ENCODE measurements around the gene HK2. TPM values are rescaled to one million over a fixed set of nuclear protein-coding genes. Genes with fewer than 3 reads are reported as not detected.

HK2 gene
- total RNA-seq, 2 experiments from 2014 or later, result 7.7 to 8.9 TPM

GRCh38 chr2:74919827-74920226, 85.9 kb downstream of the HK2 start:
- peaks cover 10% of the 10 kb centered on the region for H3K27me3 Mint-ChIP-seq
- Histone ChIP-seq H3K27me3 (ENCODE audit: control insufficient read depth in 1 of 2, insufficient read depth in 2 of 2, low read length in 2 of 2) (peaks cover 0 to 7% of the 10 kb centered on the region in 2 experiments), H3K4me1 (ENCODE audit: insufficient read depth, low read length) (peaks cover 13% of the 10 kb centered on the region), H3K36me3 (ENCODE audit: insufficient read depth, low read length) (no peaks in the 10 kb centered on the region), H3K9me3 (ENCODE audit: control insufficient read depth in 1 of 2, insufficient read depth in 1 of 2, low read length in 2 of 2) (no peaks in the 10 kb centered on the region), H3K27ac (ENCODE audit: low read depth in 1 of 2, low read length in 2 of 2) (no peak overlapping the region), H3K4me3 (ENCODE audit: low read length) (no peak overlapping the region)
- DNase-seq (peak; percentile 58 to 82 (median 65)), ATAC-seq (ENCODE audit: poor library complexity) (peak; percentile 82)
- H3K9me3 Mint-ChIP-seq, result no peaks in the 10 kb centered on the region
- no peak overlapping the region for H3K4me3 Mint-ChIP-seq
- CTCF ChIA-PET, result interaction anchor here (0.7 to 2.0 kb wide), 10 partner anchors 11 to 793 kb away, joined by 3 to 6 read pairs (median 4); no protein-coding TSS in a partner anchor
- POLR2A ChIA-PET, result no interaction called here
- TF ChIP-seq, protein P1, sequence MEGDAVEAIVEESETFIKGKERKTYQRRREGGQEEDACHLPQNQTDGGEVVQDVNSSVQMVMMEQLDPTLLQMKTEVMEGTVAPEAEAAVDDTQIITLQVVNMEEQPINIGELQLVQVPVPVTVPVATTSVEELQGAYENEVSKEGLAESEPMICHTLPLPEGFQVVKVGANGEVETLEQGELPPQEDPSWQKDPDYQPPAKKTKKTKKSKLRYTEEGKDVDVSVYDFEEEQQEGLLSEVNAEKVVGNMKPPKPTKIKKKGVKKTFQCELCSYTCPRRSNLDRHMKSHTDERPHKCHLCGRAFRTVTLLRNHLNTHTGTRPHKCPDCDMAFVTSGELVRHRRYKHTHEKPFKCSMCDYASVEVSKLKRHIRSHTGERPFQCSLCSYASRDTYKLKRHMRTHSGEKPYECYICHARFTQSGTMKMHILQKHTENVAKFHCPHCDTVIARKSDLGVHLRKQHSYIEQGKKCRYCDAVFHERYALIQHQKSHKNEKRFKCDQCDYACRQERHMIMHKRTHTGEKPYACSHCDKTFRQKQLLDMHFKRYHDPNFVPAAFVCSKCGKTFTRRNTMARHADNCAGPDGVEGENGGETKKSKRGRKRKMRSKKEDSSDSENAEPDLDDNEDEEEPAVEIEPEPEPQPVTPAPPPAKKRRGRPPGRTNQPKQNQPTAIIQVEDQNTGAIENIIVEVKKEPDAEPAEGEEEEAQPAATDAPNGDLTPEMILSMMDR (IDR thresholded peaks at IDR 0.05), result peak; percentile 89
- H3K4me1 Mint-ChIP-seq (ENCODE audit: low read depth), result peaks cover 11% of the 10 kb centered on the region
- H3K27ac Mint-ChIP-seq, result no peak overlapping the region
- no peaks in the 10 kb centered on the region for H3K36me3 Mint-ChIP-seq (ENCODE audit: low read depth)
- intact Hi-C loops (cut with DNase I, micrococcal nuclease), result loop anchor here (1.0 to 5.0 kb wide), 5 partner anchors 142 to 708 kb away; no protein-coding TSS in a partner anchor

DNA sequence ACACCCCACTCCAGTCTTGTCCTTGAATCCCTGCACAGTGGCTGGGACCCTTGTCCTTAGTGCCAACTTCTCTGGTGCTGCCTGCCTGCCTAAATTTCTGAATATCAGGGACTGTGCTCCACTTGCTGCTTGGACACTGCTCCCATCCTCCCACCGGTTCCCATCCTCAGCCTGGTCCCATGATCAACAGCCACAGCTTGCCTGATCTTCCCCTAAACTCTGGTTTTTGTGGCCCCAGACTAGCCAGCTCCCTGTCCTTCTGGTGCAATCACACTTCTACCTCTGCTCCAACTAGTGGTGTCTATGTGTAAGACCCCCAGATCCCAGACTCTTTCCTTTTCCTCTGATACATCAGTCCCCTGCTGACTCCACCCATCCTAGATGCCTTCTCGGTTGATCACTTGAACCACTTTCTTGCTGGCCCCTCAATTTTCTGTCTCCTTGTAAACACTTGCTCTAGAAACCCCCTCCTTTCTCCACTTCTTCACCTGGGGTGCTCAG, 87.4 kb downstream of the HK2 start:
- intact Hi-C loops (cut with DNase I, micrococcal nuclease), result loop anchor here in 1 of 2 experiments (5.0 kb wide), 1 partner anchor 321 kb away; no protein-coding TSS in a partner anchor
- ChIA-PET CTCF (no interaction called here), POLR2A (no interaction called here)
- H3K4me1 ChIP-seq (ENCODE audit: insufficient read depth, low read length), result peaks cover 10% of the 10 kb centered on the region
- Mint-ChIP-seq H3K27me3 (peaks cover 5% of the 10 kb centered on the region), H3K4me3 (no peak overlapping the region), H3K36me3 (ENCODE audit: low read depth) (no peaks in the 10 kb centered on the region), H3K27ac (no peak overlapping the region), H3K4me1 (ENCODE audit: low read depth) (peaks cover 11% of the 10 kb centered on the region), H3K9me3 (no peaks in the 10 kb centered on the region)
- ATAC-seq (ENCODE audit: poor library complexity), result no peak
- peaks cover 0 to 7% of the 10 kb centered on the region in 2 experiments for H3K27me3 ChIP-seq (ENCODE audit: control insufficient read depth in 1 of 2, insufficient read depth in 2 of 2, low read length in 2 of 2)
- H3K9me3 ChIP-seq (ENCODE audit: control insufficient read depth in 1 of 2, insufficient read depth in 1 of 2, low read length in 2 of 2), result no peaks in the 10 kb centered on the region
- no peak for DNase-seq
- no peak overlapping the region for H3K27ac ChIP-seq (ENCODE audit: low read depth in 1 of 2, low read length in 2 of 2)
- TF ChIP-seq, protein P1 (IDR thresholded peaks at IDR 0.05), result no peak
- no peaks in the 10 kb centered on the region for H3K36me3 ChIP-seq (ENCODE audit: insufficient read depth, low read length)
- H3K4me3 ChIP-seq (ENCODE audit: low read length), result no peak overlapping the region

DNA sequence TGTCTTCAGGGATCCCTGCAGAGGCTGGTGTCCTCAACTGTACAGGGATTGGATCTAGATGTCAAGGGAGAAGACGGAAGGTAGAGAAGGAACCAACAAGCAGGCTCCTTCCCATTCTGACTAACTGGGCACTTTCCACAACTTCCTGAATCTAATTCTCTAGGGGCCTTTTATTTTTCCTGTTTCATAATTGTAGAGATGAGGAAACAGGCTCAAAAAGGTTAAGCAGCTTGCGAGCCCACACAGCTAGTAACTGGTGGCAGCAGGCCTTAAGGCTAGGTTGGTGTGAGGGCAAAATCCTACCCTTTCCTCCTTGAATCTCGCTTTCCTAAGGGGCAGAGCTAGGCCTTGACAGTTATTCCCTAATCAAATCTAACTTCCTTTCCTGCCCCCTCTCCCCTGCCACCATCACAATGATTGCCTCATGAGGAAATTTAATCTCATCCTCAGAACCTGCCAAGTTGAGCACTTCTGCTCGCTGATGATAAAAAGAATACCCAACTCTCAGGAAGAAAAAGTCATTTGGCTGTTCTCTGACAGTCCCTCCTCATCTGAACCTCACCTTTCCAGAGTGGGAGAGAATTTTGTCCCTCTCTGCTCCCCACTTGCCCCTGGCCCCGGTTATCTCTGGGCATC, 88.8 kb downstream of the HK2 start:
- no peaks in the 10 kb centered on the region for H3K9me3 ChIP-seq (ENCODE audit: control insufficient read depth in 1 of 2, insufficient read depth in 1 of 2, low read length in 2 of 2)
- peaks cover 0 to 7% of the 10 kb centered on the region in 2 experiments for H3K27me3 ChIP-seq (ENCODE audit: control insufficient read depth in 1 of 2, insufficient read depth in 2 of 2, low read length in 2 of 2)
- no peaks in the 10 kb centered on the region for H3K27me3 Mint-ChIP-seq
- no peak overlapping the region for H3K27ac Mint-ChIP-seq
- ATAC-seq (ENCODE audit: poor library complexity) (no peak), DNase-seq (no peak)
- no peak overlapping the region for H3K27ac ChIP-seq (ENCODE audit: low read depth in 1 of 2, low read length in 2 of 2)
- ChIA-PET POLR2A (no interaction called here), CTCF (no interaction called here)
- no peak overlapping the region for H3K4me3 Mint-ChIP-seq
- no peaks in the 10 kb centered on the region for H3K36me3 ChIP-seq (ENCODE audit: insufficient read depth, low read length)
- intact Hi-C loops (cut with DNase I, micrococcal nuclease), result loop anchor here in 1 of 2 experiments (5.0 kb wide), 1 partner anchor 320 kb away; no protein-coding TSS in a partner anchor
- no peaks in the 10 kb centered on the region for H3K36me3 Mint-ChIP-seq (ENCODE audit: low read depth)
- H3K4me3 ChIP-seq (ENCODE audit: low read length), result no peak overlapping the region
- H3K4me1 ChIP-seq (ENCODE audit: insufficient read depth, low read length), result peaks cover 10% of the 10 kb centered on the region
- H3K9me3 Mint-ChIP-seq, result peaks cover 4% of the 10 kb centered on the region
- peaks cover 11% of the 10 kb centered on the region for H3K4me1 Mint-ChIP-seq (ENCODE audit: low read depth)
- TF ChIP-seq, protein P1 (IDR thresholded peaks at IDR 0.05), result no peak

Measured in CD4-positive, alpha-beta T cell (primary cell).